B cell (primary cell): ENCODE measurements around the gene RPRD1B. TPM values are rescaled to one million over a fixed set of nuclear protein-coding genes. Genes with fewer than 3 reads are reported as not detected.

ENCODE experiments used
- ATAC-seq: fragments of 200-7000 bp; cut with Tn5 transposase; one replicate; pipeline ENCODE4 v1.10.0; 2021; ENCODE audit warnings: low read depth, mild to moderate bottlenecking, moderate number of reproducible peaks, moderate library complexity
- CTCF ChIA-PET: fragments of 350-600 bp; sonication (Branson Sonifier 250); formaldehyde crosslinking; loops from one replicate; lab custom pipeline; 2021; ENCODE audit warnings: antibody characterized with exemption, inconsistent platforms; lab: Charles Lee
- POLR2A ChIA-PET: fragments of 350-600 bp; sonication (Branson Sonifier 250); formaldehyde crosslinking; loops from one replicate; lab custom pipeline; 2021; ENCODE audit warnings: antibody characterized with exemption; lab: Charles Lee
- DNase-seq: peaks from one replicate; pipeline ENCODE4 v3.0.0; 2013
- H2AFZ ChIP-seq: 2 replicates; pipeline ENCODE4 v1.6.1; 2012; ENCODE audit warnings: mild to moderate bottlenecking, low read depth, low read length; ENCODE audit not compliant: insufficient read depth, poor library complexity, severe bottlenecking
- H3K27ac ChIP-seq, 2 donors: 1 replicate in 1 of 2; 2 replicates in 1 of 2; pipeline ENCODE4 v1.5.1; 2012 to 2013; ENCODE audit warnings: low read length in 2 of 2, mild to moderate bottlenecking in 2 of 2, moderate library complexity in 1 of 2
- H3K27me3 ChIP-seq, 4 experiments: fragments of 200-600 bp in 1 of 4; sonication (generic) in 1 of 4; replicated peaks in 1 of 4; 1 replicate in 2 of 4; 2 replicates in 2 of 4; pipeline versions ENCODE4 v1.6.1 to v1.7.0; 2013 to 2016; ENCODE audit warnings: low read length in 3 of 4, mild to moderate bottlenecking in 2 of 4, mixed read lengths in 1 of 4, moderate library complexity in 1 of 4; ENCODE audit not compliant: insufficient read depth in 4 of 4, control insufficient read depth in 3 of 4; ENCODE audit errors: control extremely low read depth in 1 of 4
- H3K36me3 ChIP-seq, 2 experiments: replicated peaks in 1 of 2; 1 replicate in 1 of 2; 2 replicates in 1 of 2; pipeline versions ENCODE4 v1.6.1 to v1.7.1; 2013; ENCODE audit warnings: low read length in 1 of 2; ENCODE audit not compliant: insufficient read depth in 2 of 2, control insufficient read depth in 1 of 2; ENCODE audit errors: control extremely low read depth in 1 of 2, extremely low read depth in 1 of 2
- H3K4me1 ChIP-seq, 2 donors: fragments of 200-600 bp in 1 of 2; sonication (generic) in 1 of 2; 1 replicate in 1 of 2; 2 replicates in 1 of 2; pipeline versions ENCODE4 v1.5.1 to v1.6.1; 2013 to 2017; ENCODE audit warnings: low read length in 2 of 2; ENCODE audit not compliant: control insufficient read depth in 2 of 2, insufficient read depth in 2 of 2
- H3K4me2 ChIP-seq: replicated peaks from 2 replicates; pipeline ENCODE3; 2012; ENCODE audit warnings: mild to moderate bottlenecking, low read depth, low read length; ENCODE audit not compliant: poor library complexity, severe bottlenecking
- H3K4me3 ChIP-seq, 5 experiments: fragments of 200-600 bp in 1 of 5; sonication (generic) in 1 of 5; 1 replicate in 3 of 5; 2 replicates in 2 of 5; pipeline versions ENCODE4 v1.5.1 to v1.7.0; 2011 to 2016; ENCODE audit warnings: low read length in 4 of 5, mild to moderate bottlenecking in 4 of 5, low read depth in 2 of 5, control low read depth in 1 of 5, moderate library complexity in 1 of 5; ENCODE audit not compliant: insufficient read depth in 1 of 5; ENCODE audit errors: control extremely low read depth in 1 of 5, extremely low read depth in 1 of 5
- H3K79me2 ChIP-seq: fragments of 200-600 bp; sonication (generic); one replicate; pipeline ENCODE4 v1.6.0; 2016; ENCODE audit warnings: low read length; ENCODE audit not compliant: control insufficient read depth, insufficient read depth
- H3K9ac ChIP-seq: fragments of 200-600 bp; sonication (generic); 2 replicates; pipeline ENCODE4 v1.6.1; 2017; ENCODE audit warnings: mild to moderate bottlenecking, low read length, moderate library complexity
- H3K9me3 ChIP-seq, 3 donors: one replicate each; pipeline versions ENCODE4 v1.6.1 to v1.7.1; 2013; ENCODE audit warnings: low read length in 2 of 3; ENCODE audit not compliant: control insufficient read depth in 2 of 3, insufficient read depth in 1 of 3; ENCODE audit errors: control extremely low read depth in 1 of 3
- H4K20me1 ChIP-seq: 2 replicates; pipeline ENCODE4 v1.6.0; 2012; ENCODE audit warnings: mild to moderate bottlenecking, low read length; ENCODE audit not compliant: insufficient read depth, control insufficient read depth, poor library complexity, severe bottlenecking
- H3K27ac Mint-ChIP-seq: one replicate; pipeline ENCODE4 v1.8.0; 2021; ENCODE audit warnings: mixed read lengths
- H3K27me3 Mint-ChIP-seq: one replicate; pipeline ENCODE4 v1.8.0; 2021; ENCODE audit warnings: mixed read lengths
- H3K4me1 Mint-ChIP-seq: one replicate; pipeline ENCODE4 v1.8.0; 2021; ENCODE audit warnings: mixed read lengths
- H3K4me3 Mint-ChIP-seq: one replicate; pipeline ENCODE4 v1.8.0; 2021; ENCODE audit warnings: mixed read lengths
- H3K9me3 Mint-ChIP-seq: one replicate; pipeline ENCODE4 v1.8.0; 2022; ENCODE audit warnings: mixed read lengths; ENCODE audit not compliant: insufficient read depth
- EZH2 ChIP-seq: IDR thresholded peaks from 2 replicates; pipeline ENCODE4 v1.6.1; 2012; ENCODE audit warnings: borderline replicate concordance, low read depth, mild to moderate bottlenecking, moderate library complexity, low read length; ENCODE audit not compliant: insufficient read depth, poor library complexity, severe bottlenecking
- WGBS: methylation state at CpG from one replicate; pipeline ENCODE4 v1.1.5; 2013; ENCODE audit warnings: missing lambda C conversion rate; ENCODE audit not compliant: insufficient coverage; 5-methylcytosine and 5-hydroxymethylcytosine counted together
- intact Hi-C: fragments of 100-400 bp; cut with micrococcal nuclease; formaldehyde crosslinking; loops from one replicate; pipeline ENCODE4 v1.10.0; 2022
- polyA plus RNA-seq: library from polyadenylated mRNA; depleted of rRNA; stranded (reverse); fragments of >200 nt; gene quantifications from 2 replicates; pipeline ENCODE4 v1.2.3, GENCODE V29; 2012
- total RNA-seq, 2 donors: library from RNA; stranded (reverse); fragments of 120-200 nt in 1 of 2; gene quantifications; 1 replicate in 1 of 2; 2 replicates in 1 of 2; pipeline versions ENCODE4 v1.2.3 to v1.2.4, GENCODE V29; 2013 to 2022
- TF ChIP-seq, protein P1 (sequence below): fragments of 200-600 bp; IDR thresholded peaks from one replicate; pipeline ENCODE4 v1.8.0; 2022; ENCODE audit warnings: antibody characterized with exemption, mild to moderate bottlenecking

The RPRD1B gene
- total and polyA plus RNA-seq, 2 donors (not counting 1 experiment from before 2014, with no cell fraction given), result 6.0 to 54.9 TPM

DNA sequence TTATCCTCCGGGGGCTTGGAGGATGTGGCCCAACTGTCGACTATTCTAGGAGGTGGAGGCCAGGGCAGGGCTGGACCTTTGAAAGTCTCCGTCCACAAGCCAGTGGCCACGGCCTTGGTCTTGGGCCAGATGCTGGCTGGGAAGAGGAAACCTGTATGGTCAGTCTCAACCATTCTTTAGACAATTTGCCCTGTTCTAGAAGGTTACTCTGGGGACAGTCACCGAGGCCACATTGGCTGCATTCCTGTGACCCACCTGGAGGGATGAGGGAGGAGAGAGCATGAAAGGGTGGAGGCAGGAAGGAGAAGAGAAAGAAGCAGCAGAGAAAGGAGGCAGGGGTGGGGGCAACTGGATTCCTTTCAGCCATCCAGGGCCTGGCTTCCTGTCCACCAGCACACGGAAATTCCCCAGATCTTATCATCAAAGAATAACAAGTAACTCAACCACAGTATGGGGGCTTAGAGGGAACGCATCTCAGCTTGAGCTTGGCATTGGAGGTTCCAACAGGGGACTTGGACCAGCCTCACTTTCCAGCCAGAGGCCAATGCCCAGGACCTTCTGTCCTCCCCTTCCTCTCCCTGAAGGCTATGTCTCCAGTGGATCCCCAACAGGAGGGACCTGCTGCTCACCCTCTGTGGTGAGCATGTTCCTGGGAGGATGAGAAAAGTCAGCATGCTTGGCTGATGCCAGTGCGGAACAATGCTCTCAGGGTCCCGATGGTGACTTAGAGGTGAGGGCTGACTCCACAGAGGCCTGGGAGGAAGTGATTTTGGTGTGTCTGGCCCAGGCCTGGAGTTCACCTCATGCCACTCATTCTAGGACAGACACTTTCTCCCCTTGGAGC is 101.1 kb downstream of the RPRD1B start:
- Mint-ChIP-seq H3K9me3 (no peaks in the 10 kb centered on the region), H3K4me3 (no peak overlapping the region), H3K27ac (no peak overlapping the region), H3K4me1 (no peaks in the 10 kb centered on the region), H3K27me3 (no peaks in the 10 kb centered on the region)
- H3K9me3 ChIP-seq, result no peaks in the 10 kb centered on the region
- no peaks in the 10 kb centered on the region for H4K20me1 ChIP-seq
- no peaks in the 10 kb centered on the region for H3K36me3 ChIP-seq
- H2AFZ ChIP-seq, result no peak overlapping the region
- ATAC-seq, result no peak
- no peak overlapping the region for H3K9ac ChIP-seq
- no peaks in the 10 kb centered on the region for H3K27me3 ChIP-seq
- no peak overlapping the region for H3K4me2 ChIP-seq
- POLR2A ChIA-PET, result no interaction called here
- no peak overlapping the region for H3K4me3 ChIP-seq
- TF ChIP-seq EZH2, result no peak
- TF ChIP-seq, protein P1, sequence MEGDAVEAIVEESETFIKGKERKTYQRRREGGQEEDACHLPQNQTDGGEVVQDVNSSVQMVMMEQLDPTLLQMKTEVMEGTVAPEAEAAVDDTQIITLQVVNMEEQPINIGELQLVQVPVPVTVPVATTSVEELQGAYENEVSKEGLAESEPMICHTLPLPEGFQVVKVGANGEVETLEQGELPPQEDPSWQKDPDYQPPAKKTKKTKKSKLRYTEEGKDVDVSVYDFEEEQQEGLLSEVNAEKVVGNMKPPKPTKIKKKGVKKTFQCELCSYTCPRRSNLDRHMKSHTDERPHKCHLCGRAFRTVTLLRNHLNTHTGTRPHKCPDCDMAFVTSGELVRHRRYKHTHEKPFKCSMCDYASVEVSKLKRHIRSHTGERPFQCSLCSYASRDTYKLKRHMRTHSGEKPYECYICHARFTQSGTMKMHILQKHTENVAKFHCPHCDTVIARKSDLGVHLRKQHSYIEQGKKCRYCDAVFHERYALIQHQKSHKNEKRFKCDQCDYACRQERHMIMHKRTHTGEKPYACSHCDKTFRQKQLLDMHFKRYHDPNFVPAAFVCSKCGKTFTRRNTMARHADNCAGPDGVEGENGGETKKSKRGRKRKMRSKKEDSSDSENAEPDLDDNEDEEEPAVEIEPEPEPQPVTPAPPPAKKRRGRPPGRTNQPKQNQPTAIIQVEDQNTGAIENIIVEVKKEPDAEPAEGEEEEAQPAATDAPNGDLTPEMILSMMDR, result no peak
- no peak for DNase-seq
- H3K79me2 ChIP-seq, result no peaks in the 10 kb centered on the region
- H3K27ac ChIP-seq, result no peak overlapping the region
- CTCF ChIA-PET, result interaction anchor here (1.0 kb wide), 1 partner anchor 61 kb away, joined by 3 read pairs; no protein-coding TSS in a partner anchor
- intact Hi-C loops, result no loop called here
- WGBS, result 42% methylated on average over 9 of the region's 9 CpGs
- no peaks in the 10 kb centered on the region for H3K4me1 ChIP-seq

DNA sequence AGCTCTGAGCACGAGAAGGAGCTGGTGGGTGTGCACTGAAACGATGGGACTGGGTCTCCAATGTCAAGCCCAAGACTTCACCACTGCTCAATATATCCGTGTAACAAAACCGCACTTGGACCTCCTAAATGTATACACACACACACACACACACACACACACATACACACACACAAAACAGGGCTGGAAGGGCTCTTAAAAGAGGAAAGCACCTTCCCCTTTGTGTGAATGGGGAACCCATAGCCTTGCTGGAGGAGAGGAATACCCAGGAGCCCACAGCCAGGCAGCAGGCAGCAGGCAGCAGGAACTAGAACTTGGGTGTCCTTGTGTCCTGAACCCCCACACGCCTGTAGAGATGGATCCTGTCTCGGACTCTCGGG is 101.7 kb downstream of the RPRD1B start:
- no peak for TF ChIP-seq EZH2
- TF ChIP-seq, protein P1, result no peak
- H3K9me3 Mint-ChIP-seq, result no peaks in the 10 kb centered on the region
- Histone ChIP-seq H3K4me3 (no peak overlapping the region), H3K27ac (no peak overlapping the region), H3K36me3 (no peaks in the 10 kb centered on the region), H3K27me3 (no peaks in the 10 kb centered on the region), H3K4me1 (no peaks in the 10 kb centered on the region), H4K20me1 (no peaks in the 10 kb centered on the region), H3K9ac (no peak overlapping the region), H2AFZ (no peak overlapping the region), H3K9me3 (no peaks in the 10 kb centered on the region), H3K79me2 (no peaks in the 10 kb centered on the region), H3K4me2 (no peak overlapping the region)
- DNase-seq, result no peak
- WGBS, result 86% methylated on average over 7 of the region's 7 CpGs
- no peaks in the 10 kb centered on the region for H3K4me1 Mint-ChIP-seq
- ChIA-PET POLR2A (no interaction called here), CTCF (no interaction called here)
- no peak overlapping the region for H3K27ac Mint-ChIP-seq
- no peaks in the 10 kb centered on the region for H3K27me3 Mint-ChIP-seq
- ATAC-seq, result no peak
- H3K4me3 Mint-ChIP-seq, result no peak overlapping the region
- intact Hi-C loops, result no loop called here
